Measurements from ENCODE around the gene LEUTX. TPM values are rescaled to one million over a fixed set of nuclear protein-coding genes. Genes with fewer than 3 reads are reported as not detected.
A peak's percentile ranks its signal among the peaks of the same experiment; 100 is the strongest.

The LEUTX gene
- total RNA-seq, 1 donor from 2014 or later, result not detected

- H3K4me1 ChIP-seq, result no peaks in the 10 kb centered on the region
- H3K9me3 ChIP-seq, result no peaks in the 10 kb centered on the region
- H3K27ac ChIP-seq, result peak overlapping the region in 1 of 2 donors; percentile 72
- intact Hi-C loops (cut with DNase I), result no loop called here
- no peak for TF ChIP-seq CTCF (IDR thresholded peaks at IDR 0.05)
- H3K36me3 ChIP-seq, result peaks cover 41 to 45% of the 10 kb centered on the region in 2 donors
- no peak for DNase-seq (ENCODE audit: low spot score in 2 of 2)
- no peaks in the 10 kb centered on the region for H3K27me3 ChIP-seq
- peak overlapping the region in 1 of 2 donors; percentile 86 for H3K4me3 ChIP-seq
These were observed 46.4 kb downstream of the LEUTX start for GRCh38 chr19:39825093-39825463.

GRCh38 chr19:39825531-39826076, 47.0 kb downstream of the LEUTX start:
- H3K27me3 ChIP-seq, result no peaks in the 10 kb centered on the region
- no peak for TF ChIP-seq CTCF (IDR thresholded peaks at IDR 0.05)
- no peaks in the 10 kb centered on the region for H3K9me3 ChIP-seq
- peaks cover 46 to 50% of the 10 kb centered on the region in 2 donors for H3K36me3 ChIP-seq
- H3K27ac ChIP-seq, result no peak overlapping the region
- no peak overlapping the region for H3K4me3 ChIP-seq
- intact Hi-C loops (cut with DNase I), result no loop called here
- no peaks in the 10 kb centered on the region for H3K4me1 ChIP-seq
- no peak for DNase-seq (ENCODE audit: low spot score in 2 of 2)

GRCh38 chr19:39826311-39826945, 47.8 kb downstream of the LEUTX start:
- no peak for DNase-seq (ENCODE audit: low spot score in 2 of 2)
- Histone ChIP-seq H3K27me3 (no peaks in the 10 kb centered on the region), H3K36me3 (peaks cover 46 to 55% of the 10 kb centered on the region in 2 donors), H3K9me3 (no peaks in the 10 kb centered on the region), H3K4me3 (no peak overlapping the region), H3K4me1 (no peaks in the 10 kb centered on the region), H3K27ac (no peak overlapping the region)
- intact Hi-C loops (cut with DNase I), result no loop called here
- TF ChIP-seq CTCF (IDR thresholded peaks at IDR 0.05), result no peak

GRCh38 chr19:39827216-39827615, 48.6 kb downstream of the LEUTX start:
- Histone ChIP-seq H3K36me3 (peaks cover 46 to 55% of the 10 kb centered on the region in 2 donors), H3K27ac (no peak overlapping the region), H3K9me3 (no peaks in the 10 kb centered on the region), H3K27me3 (no peaks in the 10 kb centered on the region), H3K4me3 (no peak overlapping the region), H3K4me1 (peaks cover 0 to 4% of the 10 kb centered on the region in 2 donors)
- DNase-seq (ENCODE audit: low spot score in 2 of 2), result no peak
- TF ChIP-seq CTCF (IDR thresholded peaks at IDR 0.05), result no peak
- intact Hi-C loops (cut with DNase I), result no loop called here

GRCh38 chr19:39828015-39828653, 49.5 kb downstream of the LEUTX start:
- no peak for DNase-seq (ENCODE audit: low spot score in 2 of 2)
- H3K4me1 ChIP-seq, result peaks cover 0 to 13% of the 10 kb centered on the region in 2 donors
- H3K9me3 ChIP-seq, result no peaks in the 10 kb centered on the region
- no peaks in the 10 kb centered on the region for H3K27me3 ChIP-seq
- H3K27ac ChIP-seq, result no peak overlapping the region
- H3K36me3 ChIP-seq, result peaks cover 46 to 55% of the 10 kb centered on the region in 2 donors
- TF ChIP-seq CTCF (IDR thresholded peaks at IDR 0.05), result no peak
- no peak overlapping the region for H3K4me3 ChIP-seq
- intact Hi-C loops (cut with DNase I), result no loop called here

Measured in ascending aorta (tissue), 2 donors.